T1000 (cell line): ENCODE data around the gene CLCN2.

Source experiments
- DNase-seq: peaks from one replicate; lab custom pipeline; 2025; ENCODE audit warnings: mixed read lengths; lab: John Stamatoyannopoulos, UW

The CLCN2 gene

GRCh38 chr3:184360070-184360928 lies 1.1 kb downstream of the CLCN2 start:
- no peak for DNase-seq

- DNase-seq: no peak
These were observed 1.8 kb downstream of the CLCN2 start for GRCh38 chr3:184359610-184360009.

GRCh38 chr3:184358921-184359350 lies 2.5 kb downstream of the CLCN2 start:
- DNase-seq: no peak

- no peak for DNase-seq
These were observed 3.2 kb downstream of the CLCN2 start for GRCh38 chr3:184358124-184358767.

- no peak for DNase-seq
These were observed 3.9 kb downstream of the CLCN2 start for GRCh38 chr3:184357248-184358123.

GRCh38 chr3:184355261-184356040 lies 6.0 kb downstream of the CLCN2 start:
- DNase-seq: no peak

GRCh38 chr3:184354754-184355153 lies 6.7 kb downstream of the CLCN2 start:
- no peak for DNase-seq

- DNase-seq: peak; percentile 20
These were observed 7.2 kb downstream of the CLCN2 start for GRCh38 chr3:184354121-184354728.

- no peak for DNase-seq
These were observed 7.9 kb downstream of the CLCN2 start for GRCh38 chr3:184353546-184353941.

- no peak for DNase-seq
These were observed 8.4 kb downstream of the CLCN2 start for GRCh38 chr3:184352897-184353545.

- DNase-seq: no peak
These were observed 9.1 kb downstream of the CLCN2 start for GRCh38 chr3:184352149-184352785.

GRCh38 chr3:184351511-184352148 lies 9.8 kb downstream of the CLCN2 start:
- no peak for DNase-seq

- no peak for DNase-seq
These were observed 10.8 kb downstream of the CLCN2 start for GRCh38 chr3:184350618-184351017.

GRCh38 chr3:184349563-184350470 lies 11.6 kb downstream of the CLCN2 start:
- DNase-seq: no peak

- no peak for DNase-seq
These were observed 13.4 kb downstream of the CLCN2 start for GRCh38 chr3:184348057-184348382.

GRCh38 chr3:184347321-184348056 lies 13.9 kb downstream of the CLCN2 start:
- no peak for DNase-seq

GRCh38 chr3:184346480-184347190 lies 14.8 kb downstream of the CLCN2 start:
- no peak for DNase-seq
